T-helper 9 cell (primary cell): Measurements from ENCODE around the gene JHY.
"Not testable (repeated sequence)": the region's sequence is repeated elsewhere in the genome, so short reads cannot be mapped to it uniquely, and the experiment has no call there.

Source experiments
- DNase-seq: peaks from one replicate; pipeline ENCODE4 v3.0.0-alpha.2; 2020
- total RNA-seq, 2 donors: gene quantifications; one replicate each; lab custom pipeline; 2026; lab: John Stamatoyannopoulos, UW

The JHY gene
- total RNA-seq, result 3.6 to 11.9 reads per million in 2 donors

GRCh38 chr11:122882189-122882856, at the start of gene JHY:
Gene JHY, plus strand, starts transcription at chr11:122882759. Its CDS starts 3,091 bp downstream, at chr11:122885850.
- peak; percentile 31 for DNase-seq

- DNase-seq, result no peak
Observed at GRCh38 chr11:122833846-122834464, 48.6 kb upstream of the JHY start.

- DNase-seq, result no peak
Observed at GRCh38 chr11:122836916-122837315, 45.6 kb upstream of the JHY start.

GRCh38 chr11:122837528-122838346, 44.8 kb upstream of the JHY start:
- DNase-seq, result no peak

- no peak for DNase-seq
Observed at GRCh38 chr11:122843281-122844141, 39.0 kb upstream of the JHY start.

- no peak for DNase-seq
Observed at GRCh38 chr11:122847466-122847865, 35.1 kb upstream of the JHY start.

GRCh38 chr11:122848186-122848585, 34.4 kb upstream of the JHY start:
- DNase-seq, result no peak

GRCh38 chr11:122850076-122850631, 32.4 kb upstream of the JHY start:
- no peak for DNase-seq

- no peak for DNase-seq
Observed at GRCh38 chr11:122851366-122851966, 31.1 kb upstream of the JHY start.

GRCh38 chr11:122852074-122852795, 30.3 kb upstream of the JHY start:
- DNase-seq, result no peak

GRCh38 chr11:122852796-122853160, 29.8 kb upstream of the JHY start:
- DNase-seq, result no peak

- DNase-seq, result no peak
Observed at GRCh38 chr11:122853261-122853660, 29.3 kb upstream of the JHY start.

GRCh38 chr11:122853971-122854446, 28.6 kb upstream of the JHY start:
- no peak for DNase-seq

GRCh38 chr11:122861631-122862030, 20.9 kb upstream of the JHY start:
- no peak for DNase-seq

GRCh38 chr11:122862091-122862490, 20.5 kb upstream of the JHY start:
- DNase-seq, result no peak

- not testable (repeated sequence) for DNase-seq
Observed at GRCh38 chr11:122863154-122863553, 19.4 kb upstream of the JHY start.

- peak; percentile 25 for DNase-seq
Observed at GRCh38 chr11:122863704-122864326, 18.7 kb upstream of the JHY start.

- DNase-seq, result no peak
Observed at GRCh38 chr11:122864386-122865115, 18.0 kb upstream of the JHY start.

- no peak for DNase-seq
Observed at GRCh38 chr11:122869622-122870021, 12.9 kb upstream of the JHY start.

GRCh38 chr11:122871302-122871701, 11.3 kb upstream of the JHY start:
- DNase-seq, result no peak
